HG03108 (cell line): ENCODE data around the gene TLR5.
A peak's percentile ranks its signal among the peaks of the same experiment; 100 is the strongest.

Experiments used
- ATAC-seq: cut with Tn5 transposase; IDR thresholded peaks from one replicate; pipeline ENCODE4 v1.9.1; 2021; ENCODE audit warnings: moderate library complexity; ENCODE audit not compliant: unreplicated experiment

The TLR5 gene

DNA sequence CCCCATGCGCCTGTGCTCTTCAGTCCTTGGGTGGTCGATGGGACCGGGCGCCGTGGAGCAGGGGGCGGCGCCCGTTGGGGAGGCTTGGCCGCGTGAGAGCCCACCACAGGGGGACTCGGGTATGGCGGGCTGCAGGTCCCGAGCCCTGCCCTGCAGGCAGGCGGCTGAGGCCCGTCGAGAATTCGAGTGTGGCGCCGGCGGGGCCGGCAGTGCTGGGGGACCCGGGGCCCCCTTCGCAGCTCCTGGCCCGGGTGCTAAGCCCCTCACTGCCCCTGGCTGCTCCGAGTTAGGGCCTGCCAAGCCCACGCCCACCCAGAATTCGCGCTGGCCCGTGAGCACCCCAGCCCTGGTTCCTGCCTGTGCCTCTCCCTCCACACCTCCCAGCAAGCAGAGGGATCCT, 26.1 kb downstream of the TLR5 start:
- ATAC-seq = no peak

DNA sequence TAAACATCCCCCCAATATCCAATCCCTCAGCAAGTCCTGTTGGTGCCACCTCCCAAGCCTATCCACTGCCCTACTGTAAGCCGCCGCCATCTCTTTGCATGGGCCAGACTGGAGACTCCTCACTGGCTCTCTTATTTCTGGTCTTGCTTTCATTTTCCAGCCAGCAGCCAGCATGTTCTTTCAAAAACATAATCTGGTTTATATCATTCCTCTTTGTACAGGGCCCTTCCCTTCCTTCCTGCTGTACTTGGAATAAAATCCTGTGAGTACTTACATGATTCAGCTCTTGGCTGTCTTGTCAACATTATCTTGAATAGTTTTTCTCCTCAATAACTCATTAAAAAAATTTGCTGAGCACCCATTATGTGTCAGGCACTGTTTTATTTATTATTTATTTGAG, 28.2 kb downstream of the TLR5 start:
- ATAC-seq = no peak

DNA sequence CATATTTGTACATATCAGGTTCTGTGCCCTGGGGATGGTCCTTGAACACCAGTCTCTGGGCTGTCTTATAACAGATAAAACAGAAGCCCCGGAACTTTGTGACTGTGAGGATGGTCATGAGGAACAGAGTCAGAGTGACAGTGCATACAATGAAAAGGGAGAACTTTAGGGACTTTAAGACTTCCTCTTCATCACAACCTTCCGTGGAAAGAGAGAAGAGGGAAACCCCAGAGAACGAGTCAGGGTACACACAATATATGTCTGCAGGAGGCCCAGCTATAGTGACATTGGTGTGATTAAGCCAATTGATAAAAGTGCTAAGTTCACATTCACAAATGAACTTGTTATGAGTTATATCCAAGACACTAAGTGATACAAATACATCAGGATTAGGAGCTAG, 32.1 kb downstream of the TLR5 start:
- no peak for ATAC-seq

DNA sequence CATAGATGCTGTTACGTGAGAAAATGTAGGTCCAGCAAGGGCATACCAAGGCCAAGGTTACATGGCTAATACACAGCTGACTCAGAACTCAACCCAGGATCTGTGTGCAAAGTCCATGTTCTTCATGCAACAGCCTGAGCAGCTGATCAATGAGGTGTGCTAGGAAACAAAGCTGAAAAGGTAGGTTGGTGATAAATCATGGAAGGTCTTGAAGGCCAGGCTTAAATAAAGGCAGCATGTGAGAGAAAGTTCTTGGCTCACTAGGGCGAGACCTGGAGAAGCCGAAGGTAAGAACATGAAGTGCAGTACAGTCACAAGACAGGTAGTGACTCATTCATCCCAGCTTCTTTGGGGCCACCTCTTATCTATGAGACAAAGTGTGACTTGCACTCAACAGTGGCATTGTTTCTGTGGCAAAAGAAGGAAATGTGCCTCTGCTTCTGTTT, 33.4 kb downstream of the TLR5 start:
- no peak for ATAC-seq

DNA sequence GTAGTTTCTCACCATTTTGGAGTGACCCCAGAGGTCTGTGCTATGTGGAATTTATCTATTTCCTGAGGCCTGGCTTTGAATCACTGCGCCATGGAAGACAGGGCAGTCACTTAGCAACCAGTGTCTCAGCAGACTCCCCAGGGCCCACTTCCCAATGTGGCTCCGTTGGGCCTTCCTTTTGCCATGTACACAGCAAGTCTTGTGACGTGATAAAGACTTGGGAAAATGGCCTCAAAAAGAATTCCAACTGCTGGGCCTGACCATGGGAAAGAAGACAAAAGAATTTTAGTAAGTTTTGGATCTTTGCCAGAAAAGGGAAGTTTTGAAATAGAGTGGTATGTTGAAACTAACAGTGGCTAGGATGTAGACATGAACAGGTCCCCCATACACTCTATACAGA, 36.2 kb downstream of the TLR5 start:
- ATAC-seq = no peak

DNA sequence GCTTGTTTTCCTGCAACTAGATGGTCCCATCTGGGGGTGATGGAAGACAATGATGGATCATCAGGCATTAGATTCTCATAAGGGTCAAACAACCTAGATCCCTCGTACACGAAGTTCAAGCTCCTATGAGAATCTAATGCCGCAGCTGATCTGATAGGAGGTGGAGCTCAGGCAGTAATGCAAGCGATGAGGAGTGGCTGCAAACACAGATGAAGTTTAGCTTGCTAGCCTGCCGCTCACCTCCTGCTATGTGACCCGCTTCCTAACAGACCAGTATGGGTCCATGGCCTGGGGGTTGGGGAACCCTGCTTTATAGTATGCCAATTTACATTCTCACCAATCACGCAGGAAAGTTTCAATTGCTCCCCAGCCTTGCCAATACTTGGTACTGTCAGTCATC, 37.5 kb downstream of the TLR5 start:
- no peak for ATAC-seq

DNA sequence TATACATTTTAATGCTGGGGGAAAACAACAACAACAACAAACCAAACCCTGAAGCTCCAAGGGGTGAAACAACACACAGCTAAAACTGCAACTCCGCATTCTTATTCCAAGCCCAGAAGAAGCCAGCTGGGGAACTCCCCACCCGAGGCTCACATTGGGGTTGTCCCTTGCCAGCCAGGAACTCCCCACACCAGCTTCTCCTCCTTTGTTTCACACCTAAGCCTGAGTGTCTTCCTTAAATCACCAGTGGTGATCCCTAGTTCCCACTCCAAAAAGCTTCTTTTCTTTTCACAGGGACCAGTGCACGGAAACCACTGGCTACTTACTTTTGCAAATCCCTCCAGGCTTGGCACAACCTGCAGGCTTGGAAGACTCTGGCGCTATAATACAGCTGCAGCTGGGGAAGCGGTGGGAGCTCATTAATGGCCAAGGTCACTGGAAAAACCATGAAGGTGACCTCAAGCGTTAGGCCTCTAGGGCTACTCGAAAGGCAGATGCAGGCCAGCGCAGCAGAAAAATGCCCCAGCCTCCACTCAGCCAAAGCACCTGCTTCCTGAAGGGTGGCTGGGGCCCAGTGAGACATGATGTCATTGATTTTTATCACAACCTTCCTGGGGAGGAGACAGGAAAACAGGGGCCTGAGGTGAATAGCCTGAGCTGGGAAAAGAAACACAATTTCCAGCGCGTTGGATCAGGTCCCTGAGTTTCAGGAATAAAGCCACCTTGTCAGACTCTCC, 40.1 kb downstream of the TLR5 start:
- ATAC-seq = no peak

DNA sequence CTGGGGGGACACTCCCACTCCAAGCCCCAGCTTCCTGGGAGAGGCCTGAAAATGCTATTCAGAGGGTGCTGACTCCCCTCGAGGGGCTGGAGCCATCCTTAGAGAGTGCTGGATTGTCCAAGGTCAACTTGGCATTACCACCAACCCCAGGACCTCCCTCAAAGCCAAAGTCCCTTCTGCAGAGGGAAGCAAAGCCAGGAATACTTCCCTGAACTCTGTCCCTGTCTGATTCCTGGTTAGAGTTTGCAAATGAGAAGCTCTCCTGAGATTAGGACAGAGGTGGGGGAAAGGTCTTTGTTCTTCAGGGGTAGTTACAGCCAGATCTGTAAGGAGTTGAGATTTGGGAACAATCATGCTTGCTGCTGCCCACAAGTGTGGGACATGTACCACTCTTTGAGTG, 45.3 kb downstream of the TLR5 start:
- no peak for ATAC-seq

DNA sequence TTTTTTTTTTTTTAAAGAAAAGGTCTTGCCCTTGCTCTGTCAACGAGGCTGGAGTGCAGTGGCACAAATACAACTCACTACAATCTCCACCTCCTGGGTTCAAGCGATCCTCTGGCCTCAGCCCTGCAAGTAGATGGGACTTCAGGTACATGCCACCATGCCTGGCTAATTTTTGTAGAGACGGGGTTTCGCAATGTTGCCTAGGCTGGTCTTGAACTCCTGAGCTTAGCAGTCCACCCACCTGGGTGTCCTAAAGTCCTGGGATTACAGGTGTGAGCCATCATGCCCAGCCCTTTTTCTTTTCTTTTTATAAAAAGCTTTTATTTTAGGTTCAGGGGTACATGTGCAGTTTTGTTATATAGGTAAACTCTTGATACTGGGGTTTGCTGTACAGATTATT, 47.2 kb downstream of the TLR5 start:
- ATAC-seq = no peak

DNA sequence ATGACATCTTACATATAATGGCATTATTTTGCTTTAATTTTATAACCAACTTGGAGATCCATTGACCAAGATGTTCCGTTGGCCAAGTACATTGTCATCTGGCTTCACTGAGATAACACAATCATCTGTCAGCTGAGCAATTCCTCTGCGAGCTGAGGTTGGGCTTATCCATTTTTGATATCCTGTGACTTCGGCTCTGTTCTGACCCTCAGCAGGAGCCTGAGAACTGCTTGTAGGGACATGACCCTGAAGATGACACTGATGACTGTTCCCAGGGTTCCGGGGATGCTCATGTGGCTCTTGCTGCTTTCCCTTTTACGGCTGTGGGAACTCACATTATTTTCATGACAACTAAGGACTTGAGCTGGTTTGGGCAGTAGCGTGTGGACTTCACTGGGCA, 51.2 kb downstream of the TLR5 start:
- ATAC-seq = no peak

DNA sequence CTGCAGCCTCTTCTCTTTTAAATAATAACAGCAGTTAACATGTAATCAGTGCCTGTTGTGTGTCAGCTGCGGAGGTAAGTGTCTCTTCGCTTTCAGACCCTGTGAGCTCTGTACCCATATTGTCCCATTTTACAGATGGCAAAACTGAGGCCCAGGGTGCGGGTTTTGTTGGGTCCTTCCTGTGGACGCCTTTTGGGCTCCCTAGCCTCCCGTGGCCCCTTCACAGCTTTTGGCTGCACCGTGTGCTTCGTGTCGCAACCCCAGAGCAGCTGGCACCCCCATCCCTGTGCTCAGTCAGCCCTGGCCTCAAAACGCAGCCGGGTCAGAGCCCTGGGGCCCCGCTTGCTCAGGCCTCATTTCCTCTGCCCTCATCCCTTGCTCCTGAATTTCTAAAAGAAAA, 53.8 kb downstream of the TLR5 start:
- no peak for ATAC-seq

DNA sequence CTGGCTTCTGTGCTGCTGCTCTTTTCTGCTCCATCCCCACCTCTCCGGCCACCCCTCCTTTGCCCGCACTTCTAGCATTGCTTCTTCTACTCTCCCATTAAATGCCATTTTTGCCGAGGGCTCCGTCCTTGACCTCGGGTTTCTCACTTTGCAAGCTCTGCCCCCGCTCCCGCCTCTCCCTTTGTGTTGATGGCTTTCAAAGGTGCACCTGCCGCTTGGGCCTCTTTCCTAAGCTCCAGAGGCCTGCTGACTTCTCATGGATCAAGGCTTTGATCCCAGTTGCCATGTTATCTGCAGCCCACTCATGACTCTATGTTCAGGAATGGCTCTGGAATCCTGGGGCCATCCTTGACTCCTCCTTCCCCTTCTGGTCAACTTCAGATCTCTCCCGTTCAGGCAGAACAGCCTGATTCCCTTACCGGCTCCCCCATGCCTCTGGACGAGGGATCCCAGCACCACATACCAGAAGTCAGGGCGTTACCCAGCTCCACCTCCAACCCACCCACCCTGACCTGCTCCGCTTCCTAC, 54.3 kb downstream of the TLR5 start:
- no peak for ATAC-seq

DNA sequence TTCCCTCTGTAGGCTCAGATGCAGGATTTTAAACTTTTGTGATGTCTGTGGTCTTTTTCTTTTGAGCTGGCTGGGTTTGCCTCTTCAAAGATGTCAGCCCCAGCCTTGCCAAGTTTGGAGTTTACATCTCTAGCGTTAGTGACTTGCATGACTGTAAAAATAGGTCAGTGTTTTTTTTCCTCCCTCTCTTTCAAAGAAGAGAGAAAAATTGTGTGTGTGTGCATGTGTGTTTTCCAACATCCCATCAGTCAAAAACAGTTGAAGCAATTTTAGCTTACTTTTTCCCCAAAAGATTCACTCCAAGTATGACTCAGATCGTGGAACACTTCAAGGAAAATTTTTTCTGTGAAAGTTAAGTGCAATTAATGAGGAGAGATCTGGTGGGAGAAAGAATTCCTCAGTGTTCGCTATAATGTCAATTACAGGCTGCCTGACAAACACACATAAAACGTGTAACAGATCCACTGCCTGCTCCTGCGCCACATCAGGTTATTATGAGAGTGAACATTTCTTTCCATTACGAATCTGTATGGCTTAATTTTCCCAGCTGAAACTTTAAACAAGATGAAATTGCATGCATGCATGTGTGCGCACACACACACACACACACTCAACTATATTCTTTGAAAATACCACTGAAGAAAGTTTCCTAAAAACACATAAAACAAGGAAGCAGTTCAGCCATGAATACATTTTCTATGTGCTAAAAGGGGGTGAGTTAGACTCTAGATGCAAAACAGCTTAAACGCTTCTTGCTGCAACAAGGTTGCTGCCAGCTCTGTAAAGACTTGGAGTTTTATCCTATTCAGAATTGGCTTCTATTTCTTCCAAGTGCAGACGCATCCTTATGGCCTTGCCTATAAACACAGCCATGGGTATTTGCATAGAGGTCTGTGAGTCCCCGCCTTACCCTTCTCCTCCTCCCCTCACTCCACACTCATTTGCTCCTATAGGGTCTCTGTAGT, 55.5 kb downstream of the TLR5 start:
- no peak for ATAC-seq

DNA sequence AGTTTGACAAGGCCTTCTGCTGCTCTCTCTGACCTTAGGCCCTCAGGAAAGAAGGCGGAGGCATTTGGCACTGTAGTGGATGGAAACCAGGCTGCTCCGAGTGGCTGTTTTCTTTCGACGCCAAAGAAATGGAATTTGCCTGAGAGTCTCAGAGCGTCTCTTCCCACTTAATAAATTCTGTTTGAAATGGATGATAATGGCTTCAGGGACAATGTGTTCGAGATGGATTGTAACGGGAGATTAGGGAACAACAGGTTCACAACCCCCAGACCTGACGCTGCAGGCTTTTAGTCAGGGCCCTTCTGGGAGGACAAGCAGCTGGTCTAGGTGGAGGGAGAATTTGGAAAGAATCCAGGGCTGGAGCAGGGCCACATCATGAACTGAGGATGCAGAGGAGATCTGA, 58.6 kb downstream of the TLR5 start:
- no peak for ATAC-seq

DNA sequence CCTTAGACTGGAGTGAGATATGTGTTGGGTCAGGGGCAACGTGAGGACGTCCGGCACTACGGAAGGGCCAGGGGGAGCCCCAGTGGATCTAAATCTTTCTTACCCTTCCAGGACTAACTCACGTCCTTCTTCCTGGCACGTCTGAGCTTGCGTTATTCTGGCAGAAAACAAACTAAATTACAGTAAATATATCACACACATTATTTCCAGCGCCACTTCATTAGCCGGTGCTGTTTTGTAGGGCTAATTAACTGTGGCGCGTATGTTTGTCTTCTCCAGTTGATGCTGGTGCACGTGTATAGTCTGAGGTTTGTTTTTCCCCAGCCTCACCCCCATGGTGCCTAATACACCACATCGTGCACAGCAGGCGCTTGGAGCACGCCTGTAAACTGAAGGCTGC, 59.2 kb downstream of the TLR5 start:
- no peak for ATAC-seq

DNA sequence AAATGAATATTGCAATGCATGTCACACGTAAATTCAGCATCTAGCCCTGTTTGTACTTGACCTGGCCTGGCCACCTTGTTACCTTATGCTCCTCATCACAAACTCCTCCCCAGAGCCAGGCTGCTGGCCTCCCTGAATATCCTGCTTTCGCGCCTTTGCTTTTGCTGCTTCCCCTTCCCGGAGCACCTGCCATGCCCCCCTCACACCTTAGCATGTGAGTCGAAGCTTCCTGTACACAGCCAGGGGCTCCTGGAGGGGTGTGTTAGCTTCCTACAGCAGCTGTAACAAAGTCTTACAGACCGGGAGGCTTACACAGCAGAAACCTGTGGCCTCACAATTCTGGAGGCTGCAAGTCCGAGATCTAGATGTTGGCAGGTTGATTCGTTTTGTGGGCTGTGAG, 60.1 kb downstream of the TLR5 start:
- no peak for ATAC-seq

DNA sequence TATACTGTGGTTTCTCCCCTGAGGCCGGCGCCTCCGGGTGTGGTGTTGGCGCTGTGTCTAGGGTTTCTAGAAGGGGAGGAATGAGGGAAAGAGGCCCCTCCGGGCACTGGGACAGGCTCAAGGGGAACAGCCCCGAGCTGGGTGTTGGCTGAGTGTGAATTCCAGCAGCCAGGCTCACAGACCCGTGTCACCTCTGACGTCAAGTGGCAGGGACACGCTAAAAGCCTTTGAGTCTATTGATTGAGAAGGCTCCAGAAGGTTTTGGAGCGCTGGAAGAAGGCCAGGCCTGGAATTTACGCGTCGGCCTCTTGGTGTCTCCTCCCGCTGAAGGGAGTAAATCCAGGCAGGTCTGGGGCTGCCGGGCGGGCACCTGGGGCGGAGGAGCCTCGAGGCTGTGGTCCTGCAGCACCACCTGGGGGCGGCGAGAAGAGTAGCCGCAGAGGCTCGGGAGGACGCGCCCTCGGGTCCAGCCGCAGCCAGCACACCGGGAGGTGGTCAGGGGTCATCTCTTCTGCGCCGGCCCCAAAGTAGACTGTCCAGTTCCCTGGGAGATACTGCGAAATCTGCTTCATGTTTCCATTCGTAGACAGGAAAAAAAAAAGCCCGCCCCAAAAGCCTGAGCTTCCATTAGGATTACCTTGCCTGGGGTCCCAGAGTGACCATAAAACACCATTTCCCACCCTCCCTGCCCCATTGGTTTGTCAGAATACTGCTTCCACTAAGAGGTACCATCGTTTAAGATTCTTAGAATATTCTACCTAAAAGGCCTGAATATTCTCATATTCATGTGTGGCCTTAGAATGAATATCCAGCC, 61.7 kb downstream of the TLR5 start:
- peak; percentile 96 for ATAC-seq

DNA sequence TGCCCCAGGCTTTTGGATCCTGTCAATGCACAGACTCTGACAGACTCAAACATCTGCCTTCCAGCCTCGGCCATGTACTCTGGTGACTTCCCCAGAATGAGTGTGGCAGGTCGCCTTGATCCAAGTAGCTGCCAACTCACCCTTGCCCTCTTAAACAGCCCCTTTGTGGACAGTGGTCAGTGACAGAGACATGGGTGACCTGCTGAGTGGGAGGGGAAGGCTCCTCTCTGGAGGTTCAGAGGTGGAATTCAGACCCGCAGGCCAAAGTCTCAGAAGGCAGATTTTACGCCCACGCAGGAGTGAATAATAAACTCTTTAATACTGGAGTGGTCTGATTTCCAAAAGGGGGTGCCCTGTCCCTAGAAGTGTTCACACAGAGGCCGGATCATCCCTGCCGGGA, 63.5 kb downstream of the TLR5 start:
- ATAC-seq = no peak

DNA sequence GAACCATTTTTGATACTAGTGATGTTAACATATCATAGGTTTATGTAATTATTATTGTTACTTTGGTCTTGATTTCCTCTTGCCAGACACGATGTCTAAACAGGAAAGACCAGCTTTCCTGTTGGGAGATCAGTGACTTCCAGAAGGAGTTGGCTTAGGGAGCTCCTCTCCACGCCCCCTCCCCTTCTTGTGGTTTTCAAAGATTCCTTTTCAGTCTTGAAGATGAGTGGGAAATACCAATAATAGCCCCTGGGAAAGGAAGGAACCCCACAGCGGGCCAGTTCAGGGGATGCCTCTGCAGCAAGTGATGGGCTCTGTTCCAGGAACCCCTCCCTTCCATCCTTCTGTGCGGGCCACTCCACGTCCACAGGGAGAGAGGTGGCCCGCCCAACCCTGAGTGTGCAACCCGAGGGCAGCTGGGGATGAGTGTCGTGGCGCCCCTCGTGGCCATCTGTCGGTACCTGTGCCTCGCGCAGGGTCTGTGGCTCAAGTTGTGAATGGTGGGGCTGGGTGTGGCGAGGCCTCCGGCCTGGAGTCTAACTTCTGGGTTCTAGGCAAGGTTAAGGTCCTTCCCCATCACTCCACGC, 65.7 kb downstream of the TLR5 start:
- ATAC-seq = no peak

DNA sequence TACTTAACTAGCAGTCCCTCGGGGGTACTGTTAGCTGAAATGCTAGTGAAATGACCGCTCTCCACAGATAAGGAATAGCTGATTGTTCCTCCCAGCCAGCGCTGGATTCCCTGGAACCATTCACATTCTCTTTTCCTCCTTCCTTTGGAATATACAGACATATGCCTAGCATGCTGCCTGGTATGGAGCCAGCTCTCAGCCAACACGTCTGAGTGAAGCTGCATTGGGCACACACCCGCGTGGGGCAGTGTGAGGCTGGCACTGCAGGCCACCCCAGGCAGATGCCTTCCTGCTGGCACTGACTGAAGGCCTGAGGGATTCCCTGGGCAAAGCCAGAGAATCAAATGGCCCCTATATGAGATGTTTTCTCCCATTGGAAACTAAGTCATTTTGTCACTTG, 66.7 kb downstream of the TLR5 start:
- ATAC-seq = no peak

DNA sequence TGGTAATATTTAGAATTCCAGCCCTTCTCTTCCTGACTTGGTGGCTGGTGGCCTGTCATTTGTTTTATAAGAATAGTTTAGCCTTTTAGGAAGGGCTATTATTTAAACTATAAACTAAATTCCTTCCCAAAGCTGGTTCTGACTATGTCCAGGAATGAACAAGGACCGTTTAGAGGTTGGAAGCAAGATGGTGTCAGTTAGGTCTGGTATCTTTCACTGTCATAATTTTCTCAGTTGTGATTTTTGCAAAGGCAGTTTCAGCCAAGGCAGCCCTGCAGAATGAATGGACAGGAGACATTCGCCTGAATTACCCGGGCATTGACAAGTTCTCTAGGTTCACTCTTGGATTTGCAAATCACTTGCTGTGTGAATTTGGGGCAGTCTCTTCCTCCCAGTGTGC, 67.2 kb downstream of the TLR5 start:
- no peak for ATAC-seq
